Peyer's patch (tissue), 4 donors: ENCODE data around the gene SAMD11.

ENCODE experiments used
- POLR2A ChIP-seq, 2 donors: fragments of 450-650 bp; IDR thresholded peaks; one replicate each; pipeline ENCODE4 v1.5.1; 2017; ENCODE audit warnings: antibody characterized with exemption in 2 of 2, mild to moderate bottlenecking in 2 of 2, moderate library complexity in 2 of 2
- TF ChIP-seq, protein P1 (sequence below), 6 experiments: fragments of 450-650 bp in 4 of 6; fragments of 200-600 bp in 2 of 6; sonication (generic) in 1 of 6; IDR thresholded peaks; one replicate each; pipeline ENCODE4 v1.5.1; 2017 to 2019; ENCODE audit warnings: antibody characterized with exemption in 6 of 6, mild to moderate bottlenecking in 3 of 6, moderate library complexity in 1 of 6

DNA sequence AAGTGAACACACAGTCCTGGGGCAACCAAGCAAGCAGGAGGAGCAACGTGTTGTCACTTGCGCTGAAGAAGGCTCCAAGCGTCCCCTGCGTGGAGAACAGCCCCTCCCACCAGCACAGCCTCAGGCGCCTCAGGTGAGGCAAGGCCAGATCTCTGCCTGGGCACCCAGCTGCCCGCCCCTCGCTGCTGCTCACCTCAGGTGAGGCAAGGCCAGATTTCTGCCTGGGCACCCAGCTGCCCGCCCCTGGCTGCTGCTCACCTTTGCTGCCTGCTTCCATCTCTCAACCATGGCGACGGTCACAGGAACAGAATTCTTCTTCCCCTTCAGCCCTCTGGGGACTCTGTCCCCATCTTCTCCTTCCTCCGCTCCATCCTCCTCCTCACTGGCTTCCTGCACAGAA lies 32.9 kb downstream of the SAMD11 start:
- TF ChIP-seq, protein P1, sequence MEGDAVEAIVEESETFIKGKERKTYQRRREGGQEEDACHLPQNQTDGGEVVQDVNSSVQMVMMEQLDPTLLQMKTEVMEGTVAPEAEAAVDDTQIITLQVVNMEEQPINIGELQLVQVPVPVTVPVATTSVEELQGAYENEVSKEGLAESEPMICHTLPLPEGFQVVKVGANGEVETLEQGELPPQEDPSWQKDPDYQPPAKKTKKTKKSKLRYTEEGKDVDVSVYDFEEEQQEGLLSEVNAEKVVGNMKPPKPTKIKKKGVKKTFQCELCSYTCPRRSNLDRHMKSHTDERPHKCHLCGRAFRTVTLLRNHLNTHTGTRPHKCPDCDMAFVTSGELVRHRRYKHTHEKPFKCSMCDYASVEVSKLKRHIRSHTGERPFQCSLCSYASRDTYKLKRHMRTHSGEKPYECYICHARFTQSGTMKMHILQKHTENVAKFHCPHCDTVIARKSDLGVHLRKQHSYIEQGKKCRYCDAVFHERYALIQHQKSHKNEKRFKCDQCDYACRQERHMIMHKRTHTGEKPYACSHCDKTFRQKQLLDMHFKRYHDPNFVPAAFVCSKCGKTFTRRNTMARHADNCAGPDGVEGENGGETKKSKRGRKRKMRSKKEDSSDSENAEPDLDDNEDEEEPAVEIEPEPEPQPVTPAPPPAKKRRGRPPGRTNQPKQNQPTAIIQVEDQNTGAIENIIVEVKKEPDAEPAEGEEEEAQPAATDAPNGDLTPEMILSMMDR (IDR thresholded peaks at IDR 0.05) = no peak
- no peak for TF ChIP-seq POLR2A (IDR thresholded peaks at IDR 0.05)
